Body of pancreas (tissue), 4 donors: Measurements from ENCODE around the gene NFX1.

Source experiments
- CTCF ChIP-seq, 7 experiments: fragments of 450-650 bp in 4 of 7; fragments of 200-600 bp in 3 of 7; sonication (generic) in 3 of 7; IDR thresholded peaks; one replicate each; pipeline ENCODE4 v1.5.1; 2016 to 2019; ENCODE audit warnings: antibody characterized with exemption in 7 of 7
- POLR2A ChIP-seq, 3 donors: fragments of 450-650 bp; IDR thresholded peaks; one replicate each; pipeline ENCODE4 v1.6.1; 2016; ENCODE audit warnings: antibody characterized with exemption in 3 of 3, mild to moderate bottlenecking in 2 of 3

GRCh38 chr9:33287087-33287490, 3.2 kb upstream of the NFX1 start:
- TF ChIP-seq CTCF (IDR thresholded peaks at IDR 0.05) (peak; percentile 43 to 86 (median 75)), POLR2A (IDR thresholded peaks at IDR 0.05) (no peak)
